BE2C (cell line): Measurements from ENCODE around the gene HMGN1. TPM values are rescaled to one million over a fixed set of nuclear protein-coding genes. Genes with fewer than 3 reads are reported as not detected.
A peak's percentile ranks its signal among the peaks of the same experiment; 100 is the strongest.

ENCODE experiments used
- DNase-seq: peaks from one replicate; pipeline ENCODE4 v3.0.0-alpha.2; 2020
- H3K27me3 ChIP-seq: fragments of 250-450 bp; sonication (Bioruptor Pico); 2 replicates; pipeline ENCODE4 v1.5.1; 2020; ENCODE audit warnings: mild to moderate bottlenecking
- H3K36me3 ChIP-seq: fragments of 250-450 bp; sonication (Bioruptor Pico); 2 replicates; pipeline ENCODE4 v1.5.1; 2020; ENCODE audit warnings: mild to moderate bottlenecking
- H3K4me1 ChIP-seq: fragments of 250-450 bp; sonication (Bioruptor Pico); 2 replicates; pipeline ENCODE4 v1.5.1; 2020
- H3K4me3 ChIP-seq: 2 replicates; pipeline ENCODE4 v1.5.1; 2011; ENCODE audit warnings: low read depth, low read length
- H3K9me3 ChIP-seq: fragments of 250-450 bp; sonication (Bioruptor Pico); 2 replicates; pipeline ENCODE4 v1.5.1; 2020
- CTCF ChIP-seq: IDR thresholded peaks from 2 replicates; pipeline ENCODE4 v1.5.1; 2012; ENCODE audit warnings: mild to moderate bottlenecking, low read depth, low read length
- polyA plus RNA-seq: library from polyadenylated mRNA; unstranded; fragments of >200 nt; gene quantifications from one replicate; pipeline ENCODE4 v1.2.1, GENCODE V29; 2012; ENCODE audit warnings: low read depth, missing spikeins; ENCODE audit not compliant: insufficient read length, insufficient read depth

HMGN1 gene, protein sequence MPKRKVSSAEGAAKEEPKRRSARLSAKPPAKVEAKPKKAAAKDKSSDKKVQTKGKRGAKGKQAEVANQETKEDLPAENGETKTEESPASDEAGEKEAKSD
- 281 TPM for polyA plus RNA-seq

DNA sequence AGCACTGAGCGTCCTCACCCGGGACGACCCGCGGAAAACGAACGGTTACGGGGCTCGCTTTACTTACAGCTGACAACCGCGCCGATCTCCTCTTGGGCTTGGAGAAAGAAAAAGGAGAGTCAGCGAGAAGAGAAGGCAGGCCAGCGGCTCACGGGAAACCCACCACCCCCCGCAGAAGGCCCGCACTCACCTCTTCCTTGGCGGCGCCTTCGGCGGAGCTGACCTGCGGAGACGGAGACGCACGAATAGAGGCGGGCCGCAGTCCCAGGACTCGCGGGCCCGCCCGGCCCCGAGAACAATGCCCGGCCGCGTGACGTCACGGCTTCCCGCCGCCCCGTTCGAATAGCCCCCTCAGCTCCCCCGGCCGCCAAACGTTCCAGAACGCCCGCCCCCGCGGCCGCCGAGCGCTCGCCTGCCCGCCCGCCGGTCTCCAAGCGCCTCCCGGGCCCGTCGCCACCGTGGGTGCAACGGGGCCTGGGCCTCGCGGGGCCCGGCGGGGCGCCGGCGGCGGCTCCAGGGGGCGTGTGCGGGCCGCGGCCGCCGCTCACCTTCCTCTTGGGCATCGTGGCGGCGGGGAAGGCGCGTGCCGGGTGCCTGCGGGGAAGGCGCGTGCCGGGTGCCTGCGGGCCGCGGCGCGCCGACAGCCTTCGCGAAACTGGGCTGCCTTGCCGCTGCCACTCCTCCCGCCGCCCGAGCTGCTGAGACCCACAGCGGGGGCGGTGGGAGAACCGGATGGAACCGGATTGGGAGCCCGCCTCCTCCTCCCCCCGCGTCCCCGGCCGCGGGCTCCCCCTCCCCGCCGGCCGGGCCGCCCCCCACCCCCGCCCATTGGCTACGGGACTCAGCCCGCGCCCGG is at the start of gene HMGN1:
TSS of gene HMGN1 (minus strand) at position 734 of the 856 bp plus-strand sequence. CDS start at position 563, 171 bp downstream.
- DNase-seq = peak; percentile 95
- Histone ChIP-seq H3K9me3 (no peaks in the 10 kb centered on the region), H3K27me3 (no peaks in the 10 kb centered on the region), H3K4me3 (peak within 1 kb of the TSS; percentile 97), H3K36me3 (peaks cover 46% of the 10 kb centered on the region), H3K4me1 (no peaks in the 10 kb centered on the region; the same call in 1 of the 2 replicates)
- TF ChIP-seq CTCF = no peak

DNA sequence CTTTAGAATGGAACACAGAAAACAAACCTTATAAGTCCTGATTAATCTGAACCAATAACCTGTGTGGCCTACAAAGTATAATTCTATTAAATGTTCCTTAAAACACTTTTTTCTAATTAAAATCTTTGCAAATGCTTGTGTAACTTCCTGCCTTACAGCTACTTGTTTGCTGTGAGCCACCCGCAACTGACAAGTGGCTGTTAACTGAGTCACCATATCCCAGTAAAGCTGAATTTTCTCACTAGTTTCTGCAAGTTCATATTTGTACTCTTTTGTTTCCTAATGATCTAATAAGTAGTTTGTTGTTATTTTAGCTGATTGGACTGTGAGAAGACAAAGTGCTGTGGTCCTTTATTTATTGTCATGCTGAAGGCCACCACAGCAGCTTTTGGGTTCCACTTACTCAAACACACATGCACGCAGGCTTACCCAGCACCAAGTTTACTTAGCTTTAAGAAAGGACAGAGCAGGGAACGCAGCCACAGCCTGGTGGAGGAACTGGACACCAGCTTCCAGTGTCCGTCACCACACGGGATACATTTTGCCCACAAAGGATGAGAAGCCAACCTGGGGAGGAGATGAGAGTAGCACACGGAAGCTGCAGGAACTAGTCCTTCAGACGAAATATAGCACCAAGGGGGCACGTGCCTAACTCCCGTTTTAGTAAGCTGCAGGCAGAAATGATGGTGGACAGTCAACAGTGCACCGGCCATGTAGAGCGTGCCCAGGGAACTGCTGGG is 48.9 kb upstream of the HMGN1 start:
- H3K4me1 ChIP-seq = no peaks in the 10 kb centered on the region; the same call in 1 of the 2 replicates
- no peaks in the 10 kb centered on the region for H3K27me3 ChIP-seq
- H3K9me3 ChIP-seq = no peaks in the 10 kb centered on the region
- H3K36me3 ChIP-seq = peaks cover 20% of the 10 kb centered on the region
- no peak for TF ChIP-seq CTCF
- H3K4me3 ChIP-seq = no peak overlapping the region
- no peak for DNase-seq

DNA sequence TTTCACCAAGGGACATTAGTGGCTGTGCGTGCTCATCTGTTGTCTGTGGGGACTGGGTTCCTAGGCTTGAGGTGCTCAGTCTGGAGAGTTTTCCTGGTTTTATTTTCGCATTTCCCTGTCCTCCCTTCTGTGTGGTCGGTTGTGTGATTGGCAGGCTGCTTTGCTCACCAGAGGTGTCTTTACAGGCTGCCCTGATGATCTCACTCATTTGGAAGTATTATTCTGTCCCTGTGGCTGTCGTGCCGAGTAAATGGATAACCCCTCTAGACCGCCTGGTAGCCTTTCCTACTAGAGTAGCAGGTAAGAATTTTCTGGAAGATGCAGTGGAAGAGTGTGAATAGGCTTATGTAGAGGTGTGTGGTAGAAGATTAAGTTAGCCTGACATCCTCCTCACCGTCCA is 44.1 kb upstream of the HMGN1 start:
- H3K4me3 ChIP-seq = no peak overlapping the region
- H3K9me3 ChIP-seq = no peaks in the 10 kb centered on the region
- H3K4me1 ChIP-seq = no peaks in the 10 kb centered on the region
- DNase-seq = no peak
- H3K27me3 ChIP-seq = no peaks in the 10 kb centered on the region
- H3K36me3 ChIP-seq = peaks cover 31% of the 10 kb centered on the region
- TF ChIP-seq CTCF = no peak

DNA sequence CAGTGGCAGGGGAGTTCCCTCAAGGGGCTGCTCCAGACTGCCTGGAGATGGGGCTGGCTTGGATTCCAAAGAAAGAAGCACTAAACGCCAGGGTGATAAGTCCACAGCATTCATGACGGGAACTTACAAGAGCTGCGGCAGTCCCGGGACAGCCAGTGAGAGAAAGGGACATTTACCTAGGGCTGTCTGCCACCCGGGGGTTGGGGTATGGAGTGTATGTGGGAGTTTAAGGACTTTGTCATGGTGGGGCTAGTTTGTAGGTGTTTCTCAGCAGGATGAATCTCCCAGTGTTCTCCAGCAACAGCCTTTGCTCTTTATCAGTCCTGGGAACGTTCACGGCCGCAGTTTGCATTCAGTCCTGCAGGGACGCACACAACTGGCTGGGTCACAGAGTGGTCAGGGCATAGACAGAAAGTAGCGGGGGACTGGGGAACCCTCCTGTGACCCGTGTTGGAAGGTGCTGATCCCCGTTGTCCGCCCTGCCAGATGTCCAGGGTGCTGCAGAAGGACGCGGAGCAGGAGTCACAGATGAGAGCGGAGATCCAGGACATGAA is 41.4 kb upstream of the HMGN1 start:
- Histone ChIP-seq H3K9me3 (no peaks in the 10 kb centered on the region), H3K36me3 (peaks cover 31% of the 10 kb centered on the region), H3K27me3 (no peaks in the 10 kb centered on the region), H3K4me1 (no peaks in the 10 kb centered on the region), H3K4me3 (no peak overlapping the region)
- no peak for DNase-seq
- no peak; the same call in 1 of the 2 replicates for TF ChIP-seq CTCF

GRCh38 chr21:39388811-39389155 is 39.9 kb upstream of the HMGN1 start:
- Histone ChIP-seq H3K4me1 (no peaks in the 10 kb centered on the region), H3K27me3 (no peaks in the 10 kb centered on the region), H3K9me3 (no peaks in the 10 kb centered on the region), H3K36me3 (peaks cover 20% of the 10 kb centered on the region), H3K4me3 (peak overlapping the region; percentile 74)
- DNase-seq = no peak
- no peak for TF ChIP-seq CTCF
